Nephron progenitor cell (in vitro differentiated cells): Measurements from ENCODE around the gene SMARCD1.
A peak's percentile ranks its signal among the peaks of the same experiment; 100 is the strongest.

Experiments
- DNase-seq: peaks from one replicate; pipeline ENCODE4 v3.0.0; 2021
- H3K27ac Mint-ChIP-seq: 2 replicates; pipeline ENCODE4 v1.8.0; 2021; ENCODE audit warnings: mild to moderate bottlenecking, moderate library complexity, mixed read lengths
- H3K27me3 Mint-ChIP-seq: 2 replicates; pipeline ENCODE4 v1.8.0; 2021; ENCODE audit warnings: mild to moderate bottlenecking, low read depth, mixed read lengths; ENCODE audit not compliant: poor library complexity
- H3K36me3 Mint-ChIP-seq: 2 replicates; pipeline ENCODE4 v1.8.0; 2021; ENCODE audit warnings: low read depth, mixed read lengths
- H3K4me1 Mint-ChIP-seq: 2 replicates; pipeline ENCODE4 v1.8.0; 2021; ENCODE audit warnings: mixed read lengths
- H3K4me3 Mint-ChIP-seq: 2 replicates; pipeline ENCODE4 v1.8.0; 2021; ENCODE audit warnings: mild to moderate bottlenecking, moderate library complexity, mixed read lengths
- H3K9me3 Mint-ChIP-seq: 2 replicates; pipeline ENCODE4 v1.8.0; 2021; ENCODE audit warnings: mild to moderate bottlenecking, moderate library complexity, mixed read lengths
- TF ChIP-seq, protein P1 (sequence below): fragments of 200-600 bp; sonication (generic); IDR thresholded peaks from 2 replicates; pipeline ENCODE4 v1.5.0; 2021; ENCODE audit warnings: antibody characterized with exemption

The SMARCD1 gene

DNA sequence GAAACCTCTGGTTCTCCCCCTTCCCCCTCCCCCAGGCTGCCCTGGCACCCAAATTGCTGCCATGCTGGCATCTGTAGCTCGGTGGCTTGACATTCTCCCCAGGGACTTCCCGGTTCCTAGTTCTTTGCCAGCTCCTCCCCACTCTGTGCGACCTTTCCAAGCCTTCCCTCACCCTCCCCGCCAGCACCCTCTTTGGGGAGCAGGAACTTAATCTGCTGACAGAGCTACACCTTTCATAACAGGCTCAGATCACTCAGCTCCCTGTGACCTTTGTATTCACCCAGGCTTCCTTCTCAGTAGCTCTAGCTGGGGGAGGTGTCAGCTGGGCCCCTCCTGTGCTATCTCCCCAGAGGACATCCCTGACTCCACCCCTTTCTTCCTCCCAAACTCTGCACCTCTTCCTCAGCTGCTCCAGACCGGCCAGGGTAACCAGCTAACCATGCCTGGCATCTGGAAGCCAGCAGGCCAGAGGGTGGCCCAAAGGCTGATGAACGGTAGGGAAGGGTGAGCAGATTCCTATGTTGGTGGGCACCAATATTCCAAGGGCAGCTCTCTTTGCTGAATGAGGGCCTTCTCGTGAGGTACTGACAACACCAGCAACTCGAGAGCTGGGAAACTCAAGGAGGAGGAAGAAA is 25.1 kb downstream of the SMARCD1 start:
- H3K27ac Mint-ChIP-seq = peak overlapping the region; percentile 95
- peaks cover 4% of the 10 kb centered on the region for H3K36me3 Mint-ChIP-seq
- peaks cover 71% of the 10 kb centered on the region for H3K4me1 Mint-ChIP-seq
- peaks cover 5% of the 10 kb centered on the region for H3K27me3 Mint-ChIP-seq
- DNase-seq = peak; percentile 28
- TF ChIP-seq, protein P1, sequence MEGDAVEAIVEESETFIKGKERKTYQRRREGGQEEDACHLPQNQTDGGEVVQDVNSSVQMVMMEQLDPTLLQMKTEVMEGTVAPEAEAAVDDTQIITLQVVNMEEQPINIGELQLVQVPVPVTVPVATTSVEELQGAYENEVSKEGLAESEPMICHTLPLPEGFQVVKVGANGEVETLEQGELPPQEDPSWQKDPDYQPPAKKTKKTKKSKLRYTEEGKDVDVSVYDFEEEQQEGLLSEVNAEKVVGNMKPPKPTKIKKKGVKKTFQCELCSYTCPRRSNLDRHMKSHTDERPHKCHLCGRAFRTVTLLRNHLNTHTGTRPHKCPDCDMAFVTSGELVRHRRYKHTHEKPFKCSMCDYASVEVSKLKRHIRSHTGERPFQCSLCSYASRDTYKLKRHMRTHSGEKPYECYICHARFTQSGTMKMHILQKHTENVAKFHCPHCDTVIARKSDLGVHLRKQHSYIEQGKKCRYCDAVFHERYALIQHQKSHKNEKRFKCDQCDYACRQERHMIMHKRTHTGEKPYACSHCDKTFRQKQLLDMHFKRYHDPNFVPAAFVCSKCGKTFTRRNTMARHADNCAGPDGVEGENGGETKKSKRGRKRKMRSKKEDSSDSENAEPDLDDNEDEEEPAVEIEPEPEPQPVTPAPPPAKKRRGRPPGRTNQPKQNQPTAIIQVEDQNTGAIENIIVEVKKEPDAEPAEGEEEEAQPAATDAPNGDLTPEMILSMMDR = no peak
- H3K9me3 Mint-ChIP-seq = no peaks in the 10 kb centered on the region
- H3K4me3 Mint-ChIP-seq = peak overlapping the region; percentile 73

DNA sequence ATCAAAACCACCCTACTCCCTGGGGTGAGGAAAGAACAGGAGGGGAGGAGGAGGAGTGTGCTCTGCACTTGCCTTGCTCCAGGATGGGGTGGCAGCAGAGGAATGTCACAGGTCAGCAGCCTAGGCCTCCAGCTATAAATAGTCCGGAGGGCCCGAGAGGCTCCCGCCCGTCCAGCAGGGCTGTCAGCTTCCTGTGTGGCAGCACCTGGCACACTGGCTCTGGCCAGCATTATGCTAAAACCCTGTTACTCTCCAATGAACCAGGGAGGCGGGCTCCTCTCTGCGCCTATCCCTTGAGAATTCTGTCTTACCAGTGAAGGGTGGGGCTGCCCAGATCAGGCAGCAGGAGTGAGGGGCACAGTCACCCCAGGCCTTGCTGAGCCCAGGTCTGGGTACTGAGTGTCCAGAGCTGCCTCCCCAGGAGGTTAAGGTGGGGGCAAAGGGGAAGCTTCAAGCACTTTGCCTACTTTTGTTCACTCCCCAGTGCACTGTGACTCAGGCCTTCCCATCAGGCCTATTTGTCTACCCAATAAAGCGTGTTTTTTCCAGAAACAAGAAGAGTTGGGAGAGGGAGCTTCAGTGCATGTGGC is 25.7 kb downstream of the SMARCD1 start:
- Mint-ChIP-seq H3K36me3 (peaks cover 9% of the 10 kb centered on the region), H3K27me3 (peaks cover 3% of the 10 kb centered on the region), H3K9me3 (no peaks in the 10 kb centered on the region), H3K4me3 (peak overlapping the region; percentile 97), H3K4me1 (peaks cover 66% of the 10 kb centered on the region), H3K27ac (peak overlapping the region; percentile 95)
- TF ChIP-seq, protein P1 = no peak
- DNase-seq = peak; percentile 68

DNA sequence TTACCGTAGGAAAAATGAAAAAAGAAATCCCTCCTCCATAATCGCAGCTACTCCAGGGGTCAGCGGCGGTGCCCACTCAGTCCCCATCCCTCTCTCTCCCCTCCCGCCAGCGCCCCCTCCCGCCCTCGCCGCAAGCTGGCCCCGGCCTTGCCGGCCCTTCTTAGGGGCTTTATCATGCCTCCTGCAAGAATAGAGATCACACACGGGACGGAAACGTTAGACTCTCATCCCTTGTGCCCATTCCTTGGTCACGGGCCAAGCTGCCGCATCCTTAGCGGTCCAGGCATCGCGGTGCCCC is 26.2 kb downstream of the SMARCD1 start:
- H3K4me1 Mint-ChIP-seq = peaks cover 64% of the 10 kb centered on the region
- TF ChIP-seq, protein P1 = no peak
- no peaks in the 10 kb centered on the region for H3K27me3 Mint-ChIP-seq
- DNase-seq = no peak
- H3K9me3 Mint-ChIP-seq = no peaks in the 10 kb centered on the region
- peaks cover 11% of the 10 kb centered on the region for H3K36me3 Mint-ChIP-seq
- H3K27ac Mint-ChIP-seq = peak overlapping the region; percentile 93
- H3K4me3 Mint-ChIP-seq = peak overlapping the region; percentile 97

DNA sequence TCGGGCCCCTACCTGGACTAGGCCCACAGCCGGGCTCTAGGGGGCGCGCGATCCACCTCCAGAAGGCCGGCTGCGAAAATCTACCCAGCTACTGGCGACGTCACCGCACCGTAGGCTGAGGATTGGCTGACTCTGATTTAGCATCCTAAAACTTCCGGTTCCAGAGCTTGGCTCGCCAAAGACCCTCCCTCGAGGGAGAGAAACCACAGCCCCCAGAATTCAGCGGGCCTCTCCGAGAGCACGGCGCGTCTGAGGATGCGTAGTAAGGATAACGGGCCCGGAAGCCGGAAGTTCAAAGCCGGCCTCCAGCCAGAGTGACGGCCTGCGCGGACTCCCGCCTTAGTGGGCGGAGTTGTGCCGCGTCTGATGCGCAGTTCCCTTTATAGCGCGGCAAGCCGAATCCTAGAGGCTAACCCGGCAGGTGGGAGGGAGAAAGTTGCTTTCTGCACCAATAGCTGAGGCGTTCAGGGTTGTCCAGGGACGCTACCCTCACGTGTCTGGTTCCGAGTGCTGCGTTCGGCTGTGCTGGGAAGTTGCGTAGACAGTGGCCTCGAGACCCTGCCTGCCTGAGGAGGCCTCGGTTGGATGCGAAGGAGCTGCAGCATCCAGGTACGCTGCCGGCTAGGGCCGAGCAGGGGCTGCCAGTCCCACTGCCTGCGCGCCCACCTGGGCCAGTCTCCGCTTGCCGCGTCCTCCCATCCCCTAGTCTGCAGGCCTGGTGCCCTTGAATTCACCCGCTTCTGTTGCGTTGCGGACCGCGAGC is 26.7 kb downstream of the SMARCD1 start, which contains the start of gene COX14:
COX14 (plus strand) TSS at position 544 of the 763 bp plus-strand sequence. CDS start 7,808 bp downstream, outside the sequence.
- H3K4me1 Mint-ChIP-seq = peaks cover 63% of the 10 kb centered on the region
- TF ChIP-seq, protein P1 = peak; percentile 92
- peak within 1 kb of the TSS; percentile 99 for H3K27ac Mint-ChIP-seq
- H3K9me3 Mint-ChIP-seq = no peaks in the 10 kb centered on the region
- H3K36me3 Mint-ChIP-seq = peaks cover 11% of the 10 kb centered on the region
- DNase-seq = peak; percentile 99
- H3K4me3 Mint-ChIP-seq = peak within 1 kb of the TSS; percentile 97
- H3K27me3 Mint-ChIP-seq = no peaks in the 10 kb centered on the region

DNA sequence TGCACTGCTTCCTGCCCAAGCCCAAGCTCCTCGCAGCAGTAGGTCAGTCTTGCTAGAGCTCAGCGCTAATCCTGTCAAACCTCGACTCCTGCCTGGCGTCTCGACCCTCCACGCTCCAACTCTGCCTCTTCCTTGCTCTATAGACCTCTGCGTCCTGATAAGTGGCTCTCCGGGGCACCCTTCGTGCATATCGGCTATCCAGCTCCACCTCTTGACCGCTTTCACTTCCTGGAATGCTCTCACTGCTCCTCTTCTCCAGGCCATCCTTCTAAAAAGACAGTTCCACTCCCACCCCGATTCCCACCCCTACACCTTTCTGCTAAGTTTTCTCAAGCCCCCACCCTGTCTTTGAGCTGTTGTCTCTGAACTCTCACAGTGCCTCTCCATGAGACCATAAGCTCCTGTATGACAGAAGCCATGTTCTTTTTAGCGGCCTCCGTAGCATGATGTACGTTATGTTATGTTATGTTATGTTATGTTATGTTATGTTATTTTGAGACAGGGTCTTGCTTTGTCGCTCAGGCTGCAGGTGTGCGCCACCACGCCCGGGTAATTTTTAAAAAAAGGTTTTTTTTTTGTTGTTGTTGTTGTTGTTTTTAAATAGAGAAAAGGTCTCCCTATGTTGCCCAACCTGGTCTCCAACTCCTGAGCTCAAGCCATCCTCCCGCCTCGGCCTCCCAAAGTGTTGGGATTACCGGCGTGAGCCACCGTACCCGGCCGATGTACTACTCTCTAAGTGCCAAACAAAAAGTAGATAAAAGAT is 27.5 kb downstream of the SMARCD1 start:
- TF ChIP-seq, protein P1 = no peak
- peak overlapping the region; percentile 97 for H3K4me3 Mint-ChIP-seq
- peak overlapping the region; percentile 99 for H3K27ac Mint-ChIP-seq
- no peaks in the 10 kb centered on the region for H3K9me3 Mint-ChIP-seq
- no peak for DNase-seq
- no peaks in the 10 kb centered on the region for H3K27me3 Mint-ChIP-seq
- H3K4me1 Mint-ChIP-seq = peaks cover 56% of the 10 kb centered on the region
- peaks cover 15% of the 10 kb centered on the region for H3K36me3 Mint-ChIP-seq
